Esophagus squamous epithelium (tissue), 4 donors: ENCODE measurements around the gene WNK1.

Experiments used
- CTCF ChIP-seq, 6 experiments: fragments of 450-650 bp in 4 of 6; fragments of 200-600 bp in 2 of 6; sonication (generic) in 2 of 6; IDR thresholded peaks; one replicate each; pipeline ENCODE4 v1.5.1; 2016 to 2019; ENCODE audit warnings: antibody characterized with exemption in 6 of 6, mild to moderate bottlenecking in 4 of 6, moderate library complexity in 4 of 6
- POLR2A ChIP-seq, 4 donors: fragments of 450-650 bp; IDR thresholded peaks; one replicate each; pipeline ENCODE4 v1.6.1; 2017; ENCODE audit warnings: antibody characterized with exemption in 4 of 4, mild to moderate bottlenecking in 4 of 4, moderate library complexity in 3 of 4

- TF ChIP-seq CTCF (IDR thresholded peaks at IDR 0.05) (no peak), POLR2A (IDR thresholded peaks at IDR 0.05) (no peak)
Observed at GRCh38 chr12:718756-719102, 33.6 kb upstream of the WNK1 start.
